Measurements from ENCODE around the gene WDR11. TPM values are rescaled to one million over a fixed set of nuclear protein-coding genes. Genes with fewer than 3 reads are reported as not detected.
A peak's percentile ranks its signal among the peaks of the same experiment; 100 is the strongest.

WDR11 gene
- total RNA-seq, 2 donors from 2014 or later, result 79.6 to 96.1 TPM

DNA sequence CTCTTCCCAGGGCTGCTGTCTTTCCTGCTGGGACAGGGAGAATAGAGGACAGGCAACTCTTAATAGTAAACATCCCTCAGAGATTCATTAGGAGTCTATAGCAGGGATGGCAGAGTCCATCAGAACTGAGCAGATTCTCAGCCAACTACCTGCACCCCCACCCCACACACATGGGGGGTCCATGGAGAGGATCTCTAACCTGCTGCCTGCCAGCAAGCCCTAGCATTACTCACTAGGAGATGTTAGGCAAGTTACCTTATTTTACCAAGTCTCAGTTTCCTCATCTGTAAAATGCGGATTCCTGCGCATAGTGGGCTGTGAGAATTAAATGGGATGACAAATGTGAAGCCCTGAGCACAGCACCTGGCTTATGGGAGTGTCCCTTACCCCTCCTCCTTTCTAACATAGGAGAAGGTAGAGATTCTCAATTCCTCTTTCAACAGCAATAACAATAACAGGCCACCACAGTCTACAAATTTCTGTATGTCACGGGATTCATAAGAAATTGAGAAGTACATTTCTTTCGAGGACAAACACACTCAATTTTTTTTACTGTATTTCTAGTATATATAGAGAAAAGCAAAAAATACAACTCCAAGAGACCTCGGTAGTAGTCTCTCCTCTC lies 23.8 kb upstream of the WDR11 start:
- TF ChIP-seq, protein P1, sequence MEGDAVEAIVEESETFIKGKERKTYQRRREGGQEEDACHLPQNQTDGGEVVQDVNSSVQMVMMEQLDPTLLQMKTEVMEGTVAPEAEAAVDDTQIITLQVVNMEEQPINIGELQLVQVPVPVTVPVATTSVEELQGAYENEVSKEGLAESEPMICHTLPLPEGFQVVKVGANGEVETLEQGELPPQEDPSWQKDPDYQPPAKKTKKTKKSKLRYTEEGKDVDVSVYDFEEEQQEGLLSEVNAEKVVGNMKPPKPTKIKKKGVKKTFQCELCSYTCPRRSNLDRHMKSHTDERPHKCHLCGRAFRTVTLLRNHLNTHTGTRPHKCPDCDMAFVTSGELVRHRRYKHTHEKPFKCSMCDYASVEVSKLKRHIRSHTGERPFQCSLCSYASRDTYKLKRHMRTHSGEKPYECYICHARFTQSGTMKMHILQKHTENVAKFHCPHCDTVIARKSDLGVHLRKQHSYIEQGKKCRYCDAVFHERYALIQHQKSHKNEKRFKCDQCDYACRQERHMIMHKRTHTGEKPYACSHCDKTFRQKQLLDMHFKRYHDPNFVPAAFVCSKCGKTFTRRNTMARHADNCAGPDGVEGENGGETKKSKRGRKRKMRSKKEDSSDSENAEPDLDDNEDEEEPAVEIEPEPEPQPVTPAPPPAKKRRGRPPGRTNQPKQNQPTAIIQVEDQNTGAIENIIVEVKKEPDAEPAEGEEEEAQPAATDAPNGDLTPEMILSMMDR (conservative IDR thresholded peaks at IDR 0.05), result no peak
- DNase-seq, result no peak
- Histone ChIP-seq H3K36me3 (ENCODE audit: control insufficient read depth, insufficient read depth, low read length) (no peaks in the 10 kb centered on the region), H3K4me1 (ENCODE audit: control insufficient read depth, insufficient read depth, low read length) (peaks cover 28% of the 10 kb centered on the region), H3K9ac (ENCODE audit: extremely low read depth, low read length, poor library complexity, severe bottlenecking) (no peak overlapping the region), H3K27me3 (ENCODE audit: control insufficient read depth, insufficient read depth, low read length, poor library complexity, severe bottlenecking) (no peaks in the 10 kb centered on the region), H3K9me3 (ENCODE audit: control insufficient read depth, low read length) (no peaks in the 10 kb centered on the region), H3K27ac (ENCODE audit: low read depth, low read length) (no peak overlapping the region), H3K4me3 (ENCODE audit: low read length) (no peak overlapping the region)
- H3K27ac Mint-ChIP-seq, result peak overlapping the region; percentile 53
- peaks cover 42% of the 10 kb centered on the region for H3K4me1 Mint-ChIP-seq
- H3K36me3 Mint-ChIP-seq (ENCODE audit: low read depth), result no peaks in the 10 kb centered on the region
- no peak overlapping the region for H3K4me3 Mint-ChIP-seq
- WGBS, 2 experiments (ENCODE audit: insufficient coverage in 1 of 2, insufficient read length in 1 of 2), result 93% methylated on average over 1 of the region's 5 CpGs; no CpG with 5 or more reads in 1 of the 2 experiments
- H3K9me3 Mint-ChIP-seq, result peaks cover 2% of the 10 kb centered on the region
- H3K27me3 Mint-ChIP-seq (ENCODE audit: insufficient read depth), result no peaks in the 10 kb centered on the region

DNA sequence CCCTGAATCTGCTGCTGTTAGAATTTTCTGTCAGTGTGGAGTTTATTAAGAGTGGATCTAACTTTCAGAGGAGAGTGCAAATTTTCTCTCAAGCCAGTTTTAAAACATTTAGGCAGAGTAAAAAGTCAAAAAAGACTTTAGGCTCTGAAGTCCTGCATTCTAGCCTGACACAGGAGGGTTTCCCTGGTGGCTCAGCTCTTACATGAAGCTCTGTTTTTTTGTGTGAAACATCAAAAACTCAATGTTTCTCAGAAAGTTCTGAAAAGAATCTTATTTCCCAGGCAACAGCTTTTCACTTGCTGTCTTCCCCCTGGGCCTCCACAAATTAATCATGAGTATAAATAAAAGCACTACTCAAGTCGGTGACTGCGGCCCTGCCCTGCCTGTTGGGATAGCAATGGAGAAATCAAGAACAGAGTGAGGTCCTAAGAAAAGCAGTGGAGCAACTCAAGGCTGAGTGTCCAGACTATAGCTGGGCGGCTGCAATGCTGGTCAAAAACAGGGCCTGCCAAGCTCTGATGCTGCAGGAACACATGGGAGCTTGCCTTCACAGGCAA lies 22.3 kb upstream of the WDR11 start:
- H3K4me3 ChIP-seq (ENCODE audit: low read length), result no peak overlapping the region
- TF ChIP-seq, protein P1 (conservative IDR thresholded peaks at IDR 0.05), result no peak
- peaks cover 21% of the 10 kb centered on the region for H3K4me1 ChIP-seq (ENCODE audit: control insufficient read depth, insufficient read depth, low read length)
- H3K9ac ChIP-seq (ENCODE audit: extremely low read depth, low read length, poor library complexity, severe bottlenecking), result no peak overlapping the region
- peaks cover 37% of the 10 kb centered on the region for H3K4me1 Mint-ChIP-seq
- no peak overlapping the region for H3K27ac ChIP-seq (ENCODE audit: low read depth, low read length)
- H3K27me3 Mint-ChIP-seq (ENCODE audit: insufficient read depth), result peaks cover 2% of the 10 kb centered on the region
- no peak overlapping the region for H3K4me3 Mint-ChIP-seq
- H3K9me3 ChIP-seq (ENCODE audit: control insufficient read depth, low read length), result no peaks in the 10 kb centered on the region
- peaks cover 2% of the 10 kb centered on the region for H3K9me3 Mint-ChIP-seq
- WGBS, 2 experiments (ENCODE audit: insufficient coverage in 1 of 2, insufficient read length in 1 of 2), result 93 to 100% methylated on average over 2 to 3 of the region's 3 CpGs
- H3K36me3 Mint-ChIP-seq (ENCODE audit: low read depth), result no peaks in the 10 kb centered on the region
- H3K27me3 ChIP-seq (ENCODE audit: control insufficient read depth, insufficient read depth, low read length, poor library complexity, severe bottlenecking), result no peaks in the 10 kb centered on the region
- DNase-seq, result no peak
- H3K27ac Mint-ChIP-seq, result no peak overlapping the region
- H3K36me3 ChIP-seq (ENCODE audit: control insufficient read depth, insufficient read depth, low read length), result no peaks in the 10 kb centered on the region

DNA sequence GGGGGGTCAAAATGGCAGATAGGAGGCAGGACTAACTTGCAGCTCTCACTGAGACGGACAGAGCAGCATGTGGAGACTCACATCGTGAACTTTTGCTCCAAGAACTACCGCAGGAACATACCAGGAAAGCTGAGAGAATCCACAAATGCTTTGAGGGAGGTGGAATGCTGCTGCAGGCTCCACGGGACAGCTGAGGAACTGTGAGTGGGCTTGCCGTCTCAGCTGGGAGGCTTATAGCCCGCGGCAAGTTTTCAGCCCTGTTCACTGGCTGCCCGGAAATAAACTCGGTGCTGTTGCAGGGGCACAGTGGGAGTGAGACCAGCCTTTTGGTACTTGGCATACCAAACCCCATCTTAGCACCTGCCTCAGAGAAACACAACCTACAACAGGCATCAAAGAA lies 19.1 kb upstream of the WDR11 start:
- H3K4me3 ChIP-seq (ENCODE audit: low read length), result no peak overlapping the region
- H3K9me3 ChIP-seq (ENCODE audit: control insufficient read depth, low read length), result no peaks in the 10 kb centered on the region
- no peak overlapping the region for H3K9ac ChIP-seq (ENCODE audit: extremely low read depth, low read length, poor library complexity, severe bottlenecking)
- Mint-ChIP-seq H3K9me3 (no peaks in the 10 kb centered on the region), H3K4me1 (peaks cover 16% of the 10 kb centered on the region), H3K27me3 (ENCODE audit: insufficient read depth) (peaks cover 2% of the 10 kb centered on the region), H3K36me3 (ENCODE audit: low read depth) (no peaks in the 10 kb centered on the region), H3K4me3 (no peak overlapping the region), H3K27ac (no peak overlapping the region)
- DNase-seq, result no peak
- no peaks in the 10 kb centered on the region for H3K36me3 ChIP-seq (ENCODE audit: control insufficient read depth, insufficient read depth, low read length)
- TF ChIP-seq, protein P1 (conservative IDR thresholded peaks at IDR 0.05), result no peak
- H3K4me1 ChIP-seq (ENCODE audit: control insufficient read depth, insufficient read depth, low read length), result peaks cover 8% of the 10 kb centered on the region
- H3K27ac ChIP-seq (ENCODE audit: low read depth, low read length), result no peak overlapping the region
- WGBS, 2 experiments (ENCODE audit: insufficient coverage in 1 of 2, insufficient read length in 1 of 2), result 91 to 100% methylated on average over 4 to 9 of the region's 9 CpGs
- H3K27me3 ChIP-seq (ENCODE audit: control insufficient read depth, insufficient read depth, low read length, poor library complexity, severe bottlenecking), result no peaks in the 10 kb centered on the region

Measured in endodermal cell (in vitro differentiated cells).